Testis (tissue), 3 donors: ENCODE data around the gene NABP1. TPM values are rescaled to one million over a fixed set of nuclear protein-coding genes. Genes with fewer than 3 reads are reported as not detected.

Source experiments
- DNase-seq: peaks from one replicate; pipeline ENCODE4 v3.0.0-alpha.2; 2019
- H3K27ac ChIP-seq, 2 donors: fragments of 200-600 bp; sonication (generic); one replicate each; pipeline ENCODE4 v1.5.1; 2019
- H3K27me3 ChIP-seq: fragments of 200-600 bp; sonication (generic); one replicate; pipeline ENCODE4 v1.5.1; 2019
- H3K36me3 ChIP-seq: fragments of 200-600 bp; sonication (generic); one replicate; pipeline ENCODE4 v1.5.1; 2017; ENCODE audit warnings: low read depth; ENCODE audit errors: missing control alignments
- H3K4me1 ChIP-seq: fragments of 200-600 bp; sonication (generic); one replicate; pipeline ENCODE4 v1.5.1; 2019
- H3K4me3 ChIP-seq, 2 donors: fragments of 200-600 bp; sonication (generic); one replicate each; pipeline ENCODE4 v1.5.1; 2017 to 2019
- H3K9me3 ChIP-seq: fragments of 200-600 bp; sonication (generic); one replicate; pipeline ENCODE4 v1.5.1; 2017
- CTCF ChIP-seq, 3 experiments: fragments of 450-650 bp in 2 of 3; fragments of 200-600 bp in 1 of 3; sonication (generic) in 1 of 3; IDR thresholded peaks; one replicate each; pipeline ENCODE4 v1.5.1; 2016 to 2019; ENCODE audit warnings: antibody characterized with exemption in 3 of 3, mild to moderate bottlenecking in 2 of 3, moderate library complexity in 1 of 3
- POLR2A ChIP-seq: fragments of 450-650 bp; IDR thresholded peaks from one replicate; pipeline ENCODE4 v1.6.1; 2017; ENCODE audit warnings: antibody characterized with exemption, mild to moderate bottlenecking, moderate library complexity
- WGBS, 2 donors: methylation state at CpG; one replicate each; pipeline ENCODE4 v1.1.5; 2018; 5-methylcytosine and 5-hydroxymethylcytosine counted together
- intact Hi-C: fragments of 100-400 bp; cut with DNase I; formaldehyde crosslinking; loops from one replicate; pipeline ENCODE4 v1.15.1; 2023; ENCODE audit warnings: low total_unique reads
- polyA plus RNA-seq: library from polyadenylated mRNA; stranded (reverse); fragments of 350-450 nt; fragmentation: Illumina TruSeq; extraction: RNeasy Lipid Tissue Mini Kit (QIAGEN cat#74804); gene quantifications from one replicate; pipeline ENCODE4 v1.2.3, GENCODE V29; 2014; ENCODE audit warnings: low read depth, low replicate concordance; ENCODE audit not compliant: insufficient read depth
- total RNA-seq, 2 donors: library from RNA; depleted of rRNA; stranded (reverse); fragments of >200 nt; gene quantifications; one replicate each; pipeline ENCODE4 v1.2.3, GENCODE V29; 2016

Gene NABP1
- total and polyA plus RNA-seq, 3 donors from 2014 or later = 40.6 to 67.1 (median 65.8) TPM

GRCh38 chr2:191699341-191699945 lies 21.5 kb downstream of the NABP1 start:
- TF ChIP-seq POLR2A (no peak), CTCF (IDR thresholded peaks at IDR 0.05) (no peak)
- intact Hi-C loops = no loop called here
- 66 to 71% methylated on average over 10 of the region's 10 CpGs for WGBS, 2 donors
- Histone ChIP-seq H3K36me3 (no peaks in the 10 kb centered on the region), H3K27ac (no peak overlapping the region), H3K9me3 (no peaks in the 10 kb centered on the region), H3K4me1 (no peaks in the 10 kb centered on the region), H3K27me3 (no peaks in the 10 kb centered on the region), H3K4me3 (no peak overlapping the region)
- DNase-seq = no peak

- H3K27me3 ChIP-seq = no peaks in the 10 kb centered on the region
- no peaks in the 10 kb centered on the region for H3K36me3 ChIP-seq
- intact Hi-C loops = no loop called here
- no peaks in the 10 kb centered on the region for H3K9me3 ChIP-seq
- no peak overlapping the region for H3K4me3 ChIP-seq
- no peak for DNase-seq
- H3K27ac ChIP-seq = peak overlapping the region in 1 of 2 donors; percentile 37
- peaks cover 2% of the 10 kb centered on the region for H3K4me1 ChIP-seq
- TF ChIP-seq POLR2A = no peak
- no peak for TF ChIP-seq CTCF (IDR thresholded peaks at IDR 0.05)
- 51 to 58% methylated on average over 1 of the region's 1 CpG for WGBS, 2 donors
Observed at GRCh38 chr2:191701029-191701428, 23.1 kb downstream of the NABP1 start.

- Histone ChIP-seq H3K4me3 (no peak overlapping the region), H3K36me3 (no peaks in the 10 kb centered on the region), H3K9me3 (no peaks in the 10 kb centered on the region), H3K27me3 (no peaks in the 10 kb centered on the region), H3K4me1 (peaks cover 4% of the 10 kb centered on the region), H3K27ac (no peak overlapping the region)
- WGBS, 2 donors = 61 to 76% methylated on average over 2 of the region's 2 CpGs
- TF ChIP-seq POLR2A = no peak
- TF ChIP-seq CTCF (IDR thresholded peaks at IDR 0.05) = no peak
- no peak for DNase-seq
- intact Hi-C loops = no loop called here
Observed at GRCh38 chr2:191701696-191702095, 23.8 kb downstream of the NABP1 start.

GRCh38 chr2:191703079-191703725 lies 25.3 kb downstream of the NABP1 start:
- Histone ChIP-seq H3K4me1 (peaks cover 9% of the 10 kb centered on the region), H3K4me3 (no peak overlapping the region), H3K9me3 (no peaks in the 10 kb centered on the region), H3K27ac (no peak overlapping the region), H3K36me3 (no peaks in the 10 kb centered on the region), H3K27me3 (no peaks in the 10 kb centered on the region)
- intact Hi-C loops = no loop called here
- TF ChIP-seq CTCF (IDR thresholded peaks at IDR 0.05) = no peak
- TF ChIP-seq POLR2A = no peak
- DNase-seq = no peak
- WGBS, 2 donors = 88 to 92% methylated on average over 7 of the region's 7 CpGs

GRCh38 chr2:191705084-191705483 lies 27.1 kb downstream of the NABP1 start:
- peaks cover 9% of the 10 kb centered on the region for H3K4me1 ChIP-seq
- no peaks in the 10 kb centered on the region for H3K27me3 ChIP-seq
- no peak overlapping the region for H3K27ac ChIP-seq
- no peaks in the 10 kb centered on the region for H3K36me3 ChIP-seq
- no peak for DNase-seq
- 62 to 66% methylated on average over 4 of the region's 4 CpGs for WGBS, 2 donors
- TF ChIP-seq POLR2A = no peak
- TF ChIP-seq CTCF (IDR thresholded peaks at IDR 0.05) = no peak
- H3K9me3 ChIP-seq = no peaks in the 10 kb centered on the region
- intact Hi-C loops = no loop called here
- no peak overlapping the region for H3K4me3 ChIP-seq
